Globus pallidus (tissue), 1 donor: ENCODE results near the gene FBRSL1.

Source experiments
- DNase-seq: peaks from one replicate; pipeline ENCODE4 v3.0.0-alpha.2; 2015; ENCODE audit warnings: low spot score

Gene FBRSL1

GRCh38 chr12:132497514-132498405, 7.8 kb downstream of the FBRSL1 start:
- DNase-seq, result no peak

DNA sequence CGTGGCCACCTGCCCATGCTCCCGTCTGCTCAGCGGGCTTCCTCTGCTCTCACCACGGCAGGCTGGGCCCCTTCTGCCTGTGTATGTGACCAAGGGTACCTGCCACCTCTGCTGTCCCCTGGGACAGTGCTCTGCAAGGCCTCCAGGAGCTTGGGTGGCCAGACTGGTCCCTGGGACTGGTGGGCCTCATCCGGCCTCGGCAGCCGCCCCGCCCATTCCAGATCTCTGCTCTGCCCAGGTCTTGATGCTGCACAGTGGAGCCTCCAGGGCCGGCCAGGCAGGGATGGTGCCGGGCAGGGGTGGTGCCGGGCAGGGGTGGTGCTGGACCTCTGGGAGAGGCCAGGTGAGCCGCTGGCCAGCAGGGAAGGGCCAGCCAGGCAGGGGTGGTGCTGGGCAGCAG, 9.0 kb downstream of the FBRSL1 start:
- no peak for DNase-seq

GRCh38 chr12:132500142-132500855, 10.3 kb downstream of the FBRSL1 start:
- DNase-seq, result no peak

DNA sequence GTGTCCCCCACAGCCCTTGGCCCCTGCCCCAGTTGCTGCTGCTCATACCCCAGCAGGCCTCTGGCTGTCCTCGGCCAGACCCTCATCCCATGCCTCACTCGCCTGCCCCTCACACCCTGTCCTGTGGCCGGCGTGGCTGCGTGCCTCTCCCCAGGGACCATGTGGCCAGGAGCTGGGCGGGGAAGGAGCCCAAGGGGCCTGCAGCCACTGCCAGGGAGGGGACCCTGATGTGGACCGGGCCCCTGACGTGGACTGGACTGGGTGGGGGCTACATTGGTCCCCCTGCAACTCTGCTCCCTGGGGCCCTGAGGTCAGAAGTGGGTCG, 10.9 kb downstream of the FBRSL1 start:
- no peak for DNase-seq

DNA sequence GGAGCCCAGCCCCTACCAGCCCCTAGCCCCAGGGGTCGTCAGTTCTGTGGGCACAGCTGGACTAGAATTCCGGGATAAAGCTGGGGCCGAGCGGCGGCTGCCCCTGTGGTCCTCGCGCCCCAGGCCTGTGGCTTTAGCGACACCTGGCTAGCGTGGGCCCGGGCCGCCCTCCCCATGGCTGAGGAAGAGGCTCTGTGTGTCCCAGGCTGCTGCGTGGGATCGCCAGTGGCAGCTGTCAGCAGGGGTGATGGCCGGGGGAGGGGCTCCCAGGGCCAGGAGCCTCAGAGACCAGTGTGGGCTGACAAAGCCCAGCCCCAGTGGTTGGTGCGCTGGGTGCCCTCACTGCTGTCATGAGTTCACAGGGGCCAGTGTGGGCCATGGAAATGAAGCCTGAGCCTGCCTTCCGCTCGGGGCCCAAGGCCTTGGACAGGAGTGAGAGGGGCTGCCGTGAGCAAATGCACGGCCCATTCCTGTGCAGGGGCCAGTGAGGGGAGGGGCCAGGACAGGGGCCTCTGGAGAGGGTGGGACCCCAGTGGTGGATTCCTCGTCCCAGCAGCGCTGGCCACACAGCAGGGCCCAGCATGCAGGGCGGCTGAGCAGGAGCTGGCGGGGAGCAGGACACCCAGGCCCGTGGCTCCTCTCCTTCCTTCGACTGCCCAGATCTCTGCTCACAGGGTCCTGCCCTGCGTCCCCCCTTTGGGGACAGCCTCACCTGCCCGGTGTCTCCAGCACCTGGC, 11.4 kb downstream of the FBRSL1 start:
- DNase-seq, result no peak

DNA sequence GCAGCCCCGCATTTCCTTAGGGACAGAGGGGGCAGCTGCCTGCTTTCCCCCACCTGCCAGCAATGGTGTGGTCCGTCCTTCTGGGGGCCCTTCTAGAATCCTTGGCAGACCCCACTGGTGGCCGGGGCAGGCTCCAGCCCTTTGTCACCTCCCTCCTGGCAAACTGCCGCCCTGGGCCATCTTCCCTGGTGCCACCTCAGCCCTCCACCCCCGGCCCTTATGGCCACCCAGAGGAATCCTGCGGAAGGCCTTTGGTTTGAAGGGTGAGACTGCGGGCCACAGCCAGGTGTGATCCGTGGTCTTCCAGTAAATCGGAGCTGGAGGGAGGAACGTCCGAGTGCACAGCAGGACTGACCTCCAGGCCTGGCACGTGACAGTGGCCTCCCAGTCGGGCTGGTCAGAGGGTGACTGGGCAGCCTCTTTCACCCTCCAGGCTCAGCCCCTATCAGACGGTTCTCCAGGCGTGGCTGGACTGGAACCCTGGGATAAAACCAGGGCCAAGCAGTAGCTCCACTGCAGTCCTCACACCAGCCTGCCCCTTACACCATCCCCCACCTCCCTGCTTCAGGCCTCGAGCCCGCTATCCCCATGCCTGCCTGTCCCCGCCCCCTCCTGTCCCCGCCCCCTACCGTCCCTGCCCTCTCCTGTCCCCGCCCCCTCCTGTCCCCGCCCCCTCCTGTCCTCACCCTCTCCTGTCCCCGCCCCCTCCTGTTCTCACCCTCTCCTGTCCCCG, 12.4 kb downstream of the FBRSL1 start:
- no peak for DNase-seq

DNA sequence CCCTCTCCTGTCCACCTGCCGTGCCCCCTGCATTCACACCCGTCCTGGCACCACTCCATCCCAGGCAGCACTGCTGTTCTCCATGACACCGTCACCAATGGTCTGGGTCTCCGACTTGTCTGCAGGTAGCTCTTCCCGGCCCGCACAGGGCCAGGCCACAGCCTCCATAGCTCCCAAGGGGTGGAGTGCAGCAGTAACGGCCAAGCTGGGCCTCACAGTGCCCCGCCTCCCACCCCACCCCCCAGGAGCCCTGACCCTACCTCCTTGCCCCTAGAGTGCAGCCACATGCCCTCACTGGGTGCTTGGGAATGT, 12.9 kb downstream of the FBRSL1 start:
- DNase-seq, result no peak

DNA sequence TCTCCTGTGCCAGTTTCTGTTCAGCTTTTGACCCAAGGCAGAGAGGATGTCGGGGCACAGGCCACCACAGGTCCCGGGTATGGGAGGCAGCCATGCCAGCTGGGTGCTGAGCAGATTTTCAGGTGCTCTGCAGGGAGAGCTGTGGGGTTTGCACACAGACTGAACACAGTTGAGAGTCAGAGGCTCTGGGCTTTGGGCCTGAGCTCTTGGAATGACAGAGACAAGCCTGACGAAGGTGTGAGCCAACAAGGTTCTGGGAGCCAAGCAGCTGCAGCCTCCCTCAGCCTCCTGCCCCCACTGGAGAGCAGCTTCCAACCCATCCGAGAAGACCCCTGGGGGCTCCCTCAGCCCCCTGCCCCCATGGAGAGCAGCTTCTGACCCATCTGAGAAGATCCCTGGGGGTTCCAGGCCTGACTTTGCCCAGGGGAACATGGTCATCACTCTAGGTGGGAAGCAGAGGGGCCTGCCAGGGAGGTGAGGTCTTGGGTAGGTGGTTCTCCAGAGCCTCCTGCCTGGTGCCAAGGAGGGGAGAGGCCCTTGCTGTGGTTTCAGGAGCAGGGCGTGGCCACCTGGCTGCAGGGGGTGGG, 13.8 kb downstream of the FBRSL1 start:
- no peak for DNase-seq

DNA sequence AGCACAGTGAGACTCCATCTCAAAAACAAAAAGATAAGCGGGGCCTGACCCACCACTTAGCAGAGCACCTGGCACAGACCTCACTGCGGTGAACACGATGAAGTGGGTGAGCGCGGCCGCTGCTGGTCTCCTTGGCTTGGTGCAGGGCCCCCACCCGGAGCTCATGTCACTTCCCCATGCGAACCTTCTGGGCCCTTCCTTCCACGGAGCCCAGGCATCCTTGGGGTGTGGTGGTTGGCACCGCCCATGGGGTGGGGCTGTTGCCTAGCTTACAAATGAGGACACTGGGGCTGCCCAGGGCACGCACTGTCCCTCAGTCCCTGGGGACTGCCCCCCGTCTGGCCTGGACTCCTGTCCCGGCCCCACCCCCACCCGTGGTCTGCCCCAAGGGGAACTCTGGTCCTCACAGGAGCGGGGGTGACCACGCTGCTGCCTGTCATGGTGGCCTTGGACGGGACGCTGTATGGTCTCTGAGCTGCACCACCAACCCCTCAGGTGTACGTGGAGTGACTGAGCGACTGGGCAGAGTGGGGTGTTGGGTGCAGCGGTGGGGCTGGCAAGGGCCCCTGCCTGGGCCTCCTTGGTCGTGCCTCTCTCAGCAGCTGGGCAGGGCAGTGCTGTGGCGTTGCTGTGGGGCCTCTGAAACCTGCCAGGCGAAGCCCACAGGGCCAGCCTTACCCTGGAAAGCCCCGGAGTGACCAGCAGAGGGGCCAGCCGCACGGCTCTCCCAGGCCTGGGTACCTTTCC, 15.3 kb downstream of the FBRSL1 start:
- DNase-seq, result no peak

- no peak for DNase-seq
Measured at GRCh38 chr12:132505852-132506219, 15.9 kb downstream of the FBRSL1 start.

- DNase-seq, result peak; percentile 73
Measured at GRCh38 chr12:132506328-132507160, 16.6 kb downstream of the FBRSL1 start.

DNA sequence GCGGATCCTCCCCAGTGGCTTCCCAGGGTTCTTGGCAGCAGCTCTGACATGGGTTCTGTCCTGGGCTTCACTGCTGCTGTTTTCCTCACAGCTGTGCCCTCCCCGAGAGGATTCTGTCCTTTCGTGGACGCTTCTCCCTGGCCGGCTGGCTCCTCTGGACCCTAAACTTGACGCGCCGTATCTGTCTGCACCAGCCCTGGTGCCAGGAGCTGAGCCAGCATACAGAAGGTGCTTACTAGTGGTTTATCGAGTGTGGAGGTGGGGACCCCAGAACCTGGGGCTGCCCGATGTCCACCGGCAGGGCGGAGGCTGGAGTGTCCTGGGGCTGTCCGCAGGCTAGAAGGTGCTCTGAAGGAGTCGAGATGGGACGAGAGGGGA, 17.2 kb downstream of the FBRSL1 start:
- DNase-seq, result no peak

DNA sequence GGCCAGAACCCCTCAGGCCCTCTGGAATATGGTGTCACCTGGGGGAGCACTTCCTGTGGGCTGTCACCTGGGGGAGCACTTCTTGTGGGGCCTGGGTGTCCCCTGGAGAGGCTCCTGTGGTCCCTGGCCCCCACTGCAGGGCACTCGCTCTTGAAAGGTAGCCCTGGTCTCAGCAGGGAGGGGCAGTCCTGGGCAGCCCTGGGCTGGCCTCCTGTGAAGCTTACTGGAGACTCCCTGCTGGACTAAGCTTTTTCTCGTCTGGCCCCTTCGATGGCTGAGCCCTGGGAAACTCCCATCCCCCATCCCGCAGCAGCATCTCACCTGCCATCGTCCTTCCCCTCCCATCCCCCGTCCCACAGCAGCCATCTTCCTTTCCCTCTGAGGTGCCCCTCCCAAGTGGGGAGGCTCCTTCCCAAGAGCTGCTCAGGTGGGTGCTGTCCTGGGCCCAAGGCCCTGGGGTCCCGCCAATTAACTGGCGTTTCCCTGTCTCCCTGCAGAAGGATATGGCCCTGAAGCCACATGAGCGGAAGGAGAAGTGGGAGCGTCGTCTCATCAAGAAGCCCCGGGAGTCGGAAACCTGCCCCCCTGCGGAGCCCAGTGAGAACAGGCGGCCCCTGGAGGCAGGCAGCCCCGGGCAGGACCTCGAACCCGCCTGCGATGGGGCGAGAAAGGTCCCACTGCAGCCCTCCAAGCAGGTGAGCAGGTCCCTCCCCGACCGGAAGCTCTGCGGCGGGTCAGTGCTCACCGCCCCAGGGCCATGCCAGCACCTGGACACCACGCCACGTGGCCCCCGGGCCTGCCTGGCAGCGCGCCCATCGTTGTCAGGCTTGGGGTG, 17.9 kb downstream of the FBRSL1 start:
- DNase-seq, result no peak

DNA sequence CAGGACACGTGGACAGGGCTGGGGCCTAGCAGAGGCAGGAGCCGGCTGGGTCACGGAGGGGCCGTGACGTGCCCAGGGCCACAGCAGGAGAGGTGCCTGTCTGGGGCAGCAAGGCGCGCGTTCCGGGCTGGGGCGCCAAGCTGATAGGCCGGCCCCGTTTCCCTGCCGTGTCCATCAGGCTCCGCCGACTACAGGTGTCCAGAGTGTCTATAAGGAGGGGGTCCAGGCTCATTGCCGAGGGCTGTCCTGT, 18.5 kb downstream of the FBRSL1 start:
- no peak for DNase-seq

GRCh38 chr12:132508860-132509732, 19.1 kb downstream of the FBRSL1 start:
- no peak for DNase-seq

DNA sequence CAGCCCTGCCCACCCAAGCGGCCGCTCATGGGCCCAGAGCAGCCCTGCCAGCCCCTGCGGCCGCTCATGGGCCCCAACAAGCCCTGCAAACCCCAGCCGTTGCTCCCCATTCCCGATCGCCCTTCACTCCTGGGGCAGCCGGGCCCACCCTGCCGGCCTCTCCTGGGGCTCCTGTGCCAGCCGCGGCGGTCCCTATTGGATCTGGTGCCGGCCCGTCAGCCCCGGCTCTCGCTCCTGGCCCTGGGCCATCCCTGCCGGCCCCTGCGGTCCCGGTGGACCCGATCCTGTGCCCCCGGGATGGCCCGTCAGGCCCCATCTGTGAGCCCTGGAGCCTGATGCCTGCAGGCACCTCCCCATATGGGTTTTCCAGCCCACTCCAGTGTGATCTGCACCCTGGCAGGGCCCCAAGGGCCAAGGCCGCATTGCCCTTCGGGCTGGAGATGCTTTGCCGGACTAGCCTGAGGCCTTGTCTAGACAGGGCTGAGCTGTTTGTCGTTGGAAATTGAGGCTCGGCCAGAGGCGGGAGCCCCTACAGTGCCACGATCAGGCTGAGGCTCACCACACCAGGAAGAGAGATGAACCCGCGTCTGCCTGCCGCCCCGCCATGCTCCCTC, 20.3 kb downstream of the FBRSL1 start:
- no peak for DNase-seq

DNA sequence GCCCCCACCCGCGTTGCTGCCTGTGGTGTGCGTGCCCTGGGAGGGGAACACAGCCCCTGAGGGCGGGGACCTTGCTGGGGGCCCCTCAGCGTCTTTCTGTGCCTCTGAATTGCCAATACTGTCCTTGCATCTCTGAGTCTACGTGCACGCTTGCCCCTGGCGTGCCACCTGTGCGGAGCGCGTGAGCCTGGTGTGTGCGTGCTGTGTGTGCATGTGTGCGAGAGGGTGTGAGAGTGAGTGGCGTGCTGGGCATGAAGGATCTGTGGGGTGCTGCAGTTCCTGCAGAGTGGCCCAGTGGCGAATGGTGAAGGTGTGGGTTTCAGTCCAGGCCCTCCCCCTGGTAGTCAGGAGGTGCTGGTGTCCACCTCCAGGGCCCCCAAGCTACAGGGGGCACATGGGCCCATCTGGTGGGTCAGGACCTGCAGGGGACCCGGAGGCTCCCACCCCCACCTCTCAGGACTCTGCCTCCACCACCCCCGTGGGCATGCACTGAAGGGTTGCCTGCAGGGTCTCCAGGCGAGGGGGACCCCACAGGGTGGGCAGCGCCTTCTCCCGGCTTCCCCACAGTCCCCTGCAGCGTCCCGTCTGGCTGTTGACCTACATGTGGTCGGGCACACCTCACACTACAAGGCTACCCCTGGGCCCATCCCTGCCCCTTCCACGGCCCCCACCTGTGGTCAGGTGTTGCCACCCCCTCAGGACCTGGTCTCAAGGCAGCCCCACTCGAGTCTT, 21.0 kb downstream of the FBRSL1 start:
- DNase-seq, result no peak
